Measurements from ENCODE around the gene LRRC4.
A peak's percentile ranks its signal among the peaks of the same experiment; 100 is the strongest.

Gene LRRC4, protein sequence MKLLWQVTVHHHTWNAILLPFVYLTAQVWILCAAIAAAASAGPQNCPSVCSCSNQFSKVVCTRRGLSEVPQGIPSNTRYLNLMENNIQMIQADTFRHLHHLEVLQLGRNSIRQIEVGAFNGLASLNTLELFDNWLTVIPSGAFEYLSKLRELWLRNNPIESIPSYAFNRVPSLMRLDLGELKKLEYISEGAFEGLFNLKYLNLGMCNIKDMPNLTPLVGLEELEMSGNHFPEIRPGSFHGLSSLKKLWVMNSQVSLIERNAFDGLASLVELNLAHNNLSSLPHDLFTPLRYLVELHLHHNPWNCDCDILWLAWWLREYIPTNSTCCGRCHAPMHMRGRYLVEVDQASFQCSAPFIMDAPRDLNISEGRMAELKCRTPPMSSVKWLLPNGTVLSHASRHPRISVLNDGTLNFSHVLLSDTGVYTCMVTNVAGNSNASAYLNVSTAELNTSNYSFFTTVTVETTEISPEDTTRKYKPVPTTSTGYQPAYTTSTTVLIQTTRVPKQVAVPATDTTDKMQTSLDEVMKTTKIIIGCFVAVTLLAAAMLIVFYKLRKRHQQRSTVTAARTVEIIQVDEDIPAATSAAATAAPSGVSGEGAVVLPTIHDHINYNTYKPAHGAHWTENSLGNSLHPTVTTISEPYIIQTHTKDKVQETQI

DNA sequence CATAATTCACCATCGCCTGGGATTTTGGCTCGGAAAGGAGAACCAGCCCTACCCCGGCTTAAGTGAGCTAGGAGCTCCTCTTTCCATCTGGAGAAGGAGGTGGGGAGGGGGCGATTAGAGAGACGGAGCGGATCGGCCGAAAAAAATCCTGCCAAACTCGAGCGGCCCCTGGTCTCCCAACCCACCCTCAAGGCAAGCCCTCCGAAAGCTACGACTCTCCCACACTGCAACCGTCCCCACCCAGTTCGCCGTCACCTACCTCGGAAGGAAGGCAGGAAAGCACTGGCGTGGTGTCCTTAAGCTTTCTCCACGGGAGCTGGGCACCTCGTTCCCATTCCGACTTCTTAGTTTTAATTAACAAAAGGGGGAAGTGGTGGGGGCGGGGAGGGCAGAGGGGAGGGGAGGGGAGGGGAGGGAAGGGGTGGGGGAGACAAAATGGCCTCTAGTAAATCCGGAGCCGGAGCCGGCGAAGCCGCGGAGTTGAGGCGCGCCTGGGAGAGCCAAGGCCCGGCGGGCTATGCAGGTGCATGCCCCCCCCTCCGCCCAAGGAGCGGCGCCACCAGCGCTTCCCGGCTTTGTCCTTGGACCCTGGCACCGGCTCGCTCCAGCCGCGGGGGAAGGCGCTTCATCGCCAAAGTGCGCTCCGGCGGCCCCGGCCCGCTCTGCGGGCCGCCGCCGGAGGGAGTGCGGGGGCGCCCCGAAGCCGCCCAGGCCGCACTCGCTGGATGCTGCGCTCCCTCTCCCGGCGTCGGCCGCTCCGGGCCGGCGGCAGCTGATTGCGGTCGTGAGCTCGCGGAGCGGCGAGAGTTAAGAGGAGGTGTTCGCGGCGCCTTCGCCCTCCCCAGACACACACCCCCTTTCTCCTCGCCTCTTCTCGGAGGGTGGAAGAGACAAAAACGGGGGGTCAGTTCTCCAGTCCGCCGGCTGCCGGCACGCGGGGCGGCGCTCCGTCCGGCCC is at the start of gene LRRC4:
LRRC4 (minus strand) TSS at position 784 of the 958 bp plus-strand sequence. CDS start 797 bp downstream, outside the sequence.
- ChIA-PET CTCF (interaction anchor here (1.1 kb wide), 1 partner anchor 105 kb away, joined by 3 read pairs; no protein-coding TSS in a partner anchor), POLR2A (interaction anchor here (0.9 kb wide), 1 partner anchor 9 kb away, joined by 3 read pairs; no protein-coding TSS in a partner anchor)
- peak; percentile 51 for DNase-seq (ENCODE audit: extremely low spot score)
- TF ChIP-seq BHLHE40 (IDR thresholded peaks at IDR 0.05; ENCODE audit: borderline replicate concordance) (no peak), FOXA1 (IDR thresholded peaks at IDR 0.05) (no peak), L3MBTL2 (conservative IDR thresholded peaks at IDR 0.05) (no peak), HDGF (IDR thresholded peaks at IDR 0.05; ENCODE audit: borderline replicate concordance) (no peak)

DNA sequence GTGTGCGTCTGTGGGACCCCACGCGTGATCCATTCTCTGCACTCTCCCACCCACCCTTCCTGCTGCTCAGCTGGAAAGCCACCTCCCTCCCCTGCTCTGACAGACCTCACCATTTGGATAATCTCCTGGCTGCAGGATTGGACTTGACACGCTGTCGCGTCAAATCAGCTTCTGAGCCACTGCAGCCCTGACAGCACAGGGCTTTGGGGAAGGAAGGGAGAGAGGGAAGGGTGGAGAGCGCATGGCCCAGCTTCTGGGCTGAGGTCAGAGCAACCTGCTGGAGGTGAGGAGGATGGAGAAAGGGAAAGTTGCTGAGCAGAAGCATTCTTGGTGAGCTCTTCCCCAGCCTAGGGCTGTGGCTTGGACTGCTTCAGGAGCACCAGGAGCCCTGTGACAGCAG is 48.9 kb upstream of the LRRC4 start:
- ChIA-PET POLR2A (no interaction called here), CTCF (no interaction called here)
- no peak for TF ChIP-seq SUZ12 (IDR thresholded peaks at IDR 0.05)
- TF ChIP-seq SP1 (IDR thresholded peaks at IDR 0.05), result no peak
- TF ChIP-seq CTBP1 (IDR thresholded peaks at IDR 0.05; ENCODE audit: borderline replicate concordance), result no peak
- no peak for TF ChIP-seq FOXK2 (IDR thresholded peaks at IDR 0.05)
- no peak for TF ChIP-seq ELF4 (IDR thresholded peaks at IDR 0.05)
- TF ChIP-seq ARNT (IDR thresholded peaks at IDR 0.05), result no peak
- DNase-seq (ENCODE audit: extremely low spot score), result no peak

DNA sequence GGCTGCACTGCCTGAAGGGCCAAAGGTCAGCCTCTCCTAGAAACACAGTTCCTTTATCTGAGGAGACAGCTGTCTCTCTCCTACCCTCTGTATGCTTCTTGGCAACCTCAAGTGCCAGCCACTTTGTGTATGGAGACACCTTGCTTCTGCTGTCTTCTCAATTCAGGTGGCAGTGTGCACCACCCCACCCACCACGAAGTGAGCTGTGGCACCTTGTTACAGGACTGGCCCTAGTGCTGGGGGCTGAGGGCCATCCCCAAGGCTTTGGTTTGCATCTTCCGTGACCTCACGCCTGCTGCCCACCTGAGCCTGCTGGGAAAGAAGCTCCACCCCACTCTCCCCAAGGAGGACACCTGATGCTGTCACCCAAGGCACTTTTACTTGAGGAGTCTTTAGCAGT is 47.1 kb upstream of the LRRC4 start:
- CTCF ChIA-PET, result no interaction called here
- TF ChIP-seq BHLHE40 (IDR thresholded peaks at IDR 0.05; ENCODE audit: borderline replicate concordance) (no peak), NFRKB (IDR thresholded peaks at IDR 0.05) (no peak), L3MBTL2 (conservative IDR thresholded peaks at IDR 0.05) (no peak), FOXA1 (IDR thresholded peaks at IDR 0.05) (no peak), TARDBP (IDR thresholded peaks at IDR 0.05) (no peak), ELF4 (IDR thresholded peaks at IDR 0.05) (no peak), ARNT (IDR thresholded peaks at IDR 0.05) (no peak), SUZ12 (IDR thresholded peaks at IDR 0.05) (no peak), HDGF (IDR thresholded peaks at IDR 0.05; ENCODE audit: borderline replicate concordance) (no peak), LEF1 (IDR thresholded peaks at IDR 0.05; ENCODE audit: borderline replicate concordance) (no peak), ZNF384 (IDR thresholded peaks at IDR 0.05) (no peak), CTBP1 (IDR thresholded peaks at IDR 0.05; ENCODE audit: borderline replicate concordance) (no peak), FOXK2 (IDR thresholded peaks at IDR 0.05) (no peak), FOXM1 (IDR thresholded peaks at IDR 0.05; ENCODE audit: borderline replicate concordance) (no peak), SP1 (IDR thresholded peaks at IDR 0.05) (no peak)
- TF ChIP-seq, protein P1, sequence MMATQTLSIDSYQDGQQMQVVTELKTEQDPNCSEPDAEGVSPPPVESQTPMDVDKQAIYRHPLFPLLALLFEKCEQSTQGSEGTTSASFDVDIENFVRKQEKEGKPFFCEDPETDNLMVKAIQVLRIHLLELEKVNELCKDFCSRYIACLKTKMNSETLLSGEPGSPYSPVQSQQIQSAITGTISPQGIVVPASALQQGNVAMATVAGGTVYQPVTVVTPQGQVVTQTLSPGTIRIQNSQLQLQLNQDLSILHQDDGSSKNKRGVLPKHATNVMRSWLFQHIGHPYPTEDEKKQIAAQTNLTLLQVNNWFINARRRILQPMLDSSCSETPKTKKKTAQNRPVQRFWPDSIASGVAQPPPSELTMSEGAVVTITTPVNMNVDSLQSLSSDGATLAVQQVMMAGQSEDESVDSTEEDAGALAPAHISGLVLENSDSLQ (IDR thresholded peaks at IDR 0.05), result no peak
- DNase-seq (ENCODE audit: extremely low spot score), result no peak
- POLR2A ChIA-PET, result no interaction called here

DNA sequence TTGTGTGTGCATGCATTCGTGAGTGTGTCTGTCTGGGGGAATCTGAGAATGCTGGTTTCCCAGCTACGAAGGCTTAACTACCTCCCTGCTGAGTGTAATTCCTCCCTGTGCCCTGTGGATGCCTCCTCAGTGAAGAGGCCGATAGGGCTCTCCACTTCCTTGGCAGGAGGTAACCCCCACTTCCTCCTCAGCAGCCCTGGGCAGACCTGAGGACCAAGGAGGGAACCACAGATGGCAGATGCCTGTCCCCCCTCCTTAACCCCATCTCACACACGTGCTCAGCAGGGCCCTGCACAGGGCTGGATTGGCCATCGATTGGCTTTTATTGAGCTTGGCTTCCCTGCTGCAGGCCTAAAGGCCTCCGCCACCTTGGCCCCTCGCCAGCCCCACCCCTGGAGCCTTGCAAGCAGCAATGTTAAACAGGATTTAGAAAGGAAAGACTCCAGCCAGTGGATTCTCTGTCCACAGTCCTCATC is 45.6 kb upstream of the LRRC4 start:
- no peak for DNase-seq (ENCODE audit: extremely low spot score)
- ChIA-PET CTCF (no interaction called here), POLR2A (interaction anchor here (0.8 kb wide), 1 partner anchor 22 kb away, joined by 3 read pairs; no protein-coding TSS in a partner anchor)
- no peak for TF ChIP-seq LEF1 (IDR thresholded peaks at IDR 0.05; ENCODE audit: borderline replicate concordance)
- TF ChIP-seq HDGF (IDR thresholded peaks at IDR 0.05; ENCODE audit: borderline replicate concordance), result no peak
- TF ChIP-seq SUZ12 (IDR thresholded peaks at IDR 0.05), result no peak
- no peak for TF ChIP-seq ARNT (IDR thresholded peaks at IDR 0.05)
- TF ChIP-seq L3MBTL2 (conservative IDR thresholded peaks at IDR 0.05), result no peak
- no peak for TF ChIP-seq FOXK2 (IDR thresholded peaks at IDR 0.05)
- no peak for TF ChIP-seq CTBP1 (IDR thresholded peaks at IDR 0.05; ENCODE audit: borderline replicate concordance)
- TF ChIP-seq, protein P1 (IDR thresholded peaks at IDR 0.05), result no peak
- no peak for TF ChIP-seq FOXA1 (IDR thresholded peaks at IDR 0.05)
- TF ChIP-seq ELF4 (IDR thresholded peaks at IDR 0.05), result no peak
- TF ChIP-seq BHLHE40 (IDR thresholded peaks at IDR 0.05; ENCODE audit: borderline replicate concordance), result no peak
- no peak for TF ChIP-seq FOXM1 (IDR thresholded peaks at IDR 0.05; ENCODE audit: borderline replicate concordance)
- TF ChIP-seq ZNF384 (IDR thresholded peaks at IDR 0.05), result no peak
- no peak for TF ChIP-seq TARDBP (IDR thresholded peaks at IDR 0.05)
- no peak for TF ChIP-seq NFRKB (IDR thresholded peaks at IDR 0.05)

DNA sequence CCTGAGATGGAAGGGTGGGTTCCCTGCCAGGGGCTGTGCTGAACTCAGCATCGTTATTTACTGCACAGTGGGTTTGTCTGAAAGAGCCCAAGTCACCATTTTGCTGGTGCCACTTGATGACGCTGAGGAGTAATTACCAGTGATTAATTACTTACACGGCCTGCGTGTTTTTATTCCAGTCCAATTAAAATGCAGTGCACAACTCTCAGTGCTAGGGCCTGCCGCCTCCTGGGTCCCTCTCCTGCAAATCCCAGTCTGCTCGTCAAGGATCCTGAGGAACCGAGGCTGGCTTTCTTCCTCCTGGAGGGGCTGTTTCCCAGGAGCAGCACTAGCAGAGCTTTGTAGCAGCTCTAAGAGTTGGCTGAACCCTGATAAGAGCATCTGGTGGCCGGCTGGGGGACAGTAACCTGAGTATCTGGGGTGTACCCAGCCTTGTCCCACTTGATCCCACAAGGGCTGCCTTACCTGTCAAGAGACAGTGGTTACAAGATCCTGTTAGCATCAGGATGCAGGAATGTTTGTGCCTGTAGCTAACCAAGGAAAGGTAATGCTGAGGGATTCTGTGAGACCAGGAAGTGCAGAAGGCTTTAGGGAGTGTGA is 45.1 kb upstream of the LRRC4 start:
- POLR2A ChIA-PET, result no interaction called here
- DNase-seq (ENCODE audit: extremely low spot score), result no peak
- TF ChIP-seq FOXM1 (IDR thresholded peaks at IDR 0.05; ENCODE audit: borderline replicate concordance), result no peak
- CTCF ChIA-PET, result no interaction called here
